GM12891 (cell line): ENCODE measurements around the gene RPL10.

ENCODE experiments used
- PAX5 ChIP-seq: IDR thresholded peaks from 2 replicates; pipeline ENCODE4 v1.6.1; 2011; ENCODE audit warnings: low read length, moderate library complexity, mild to moderate bottlenecking; ENCODE audit not compliant: insufficient read depth, severe bottlenecking
- POLR2A ChIP-seq: IDR thresholded peaks from 2 replicates; pipeline ENCODE4 v1.6.1; 2011; ENCODE audit warnings: low read depth, low read length, control low read depth
- POLR2AphosphoS5 ChIP-seq: IDR thresholded peaks from 2 replicates; pipeline ENCODE4 v1.6.1; 2011; ENCODE audit warnings: low read depth, low read length, control low read depth

DNA sequence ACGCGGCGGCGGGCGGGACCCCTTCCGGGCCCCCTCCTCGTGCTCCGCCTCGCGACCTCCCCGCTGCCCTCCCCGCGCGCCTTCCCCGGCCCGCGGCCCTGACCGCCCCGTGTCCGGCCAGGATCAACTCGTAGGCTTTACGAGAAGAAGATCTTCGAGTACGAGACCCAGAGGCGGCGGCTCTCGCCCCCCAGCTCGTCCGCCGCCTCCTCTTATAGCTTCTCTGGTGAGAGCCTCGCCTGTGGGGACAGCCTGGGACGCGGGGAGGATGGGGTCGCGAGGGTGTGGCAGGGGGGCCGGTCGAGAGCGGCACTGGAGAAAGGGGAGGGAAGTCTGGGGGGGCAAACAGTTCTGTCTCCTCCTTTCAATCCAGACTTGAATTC lies 18.6 kb upstream of the RPL10 start:
- TF ChIP-seq POLR2A (no peak), PAX5 (no peak), POLR2AphosphoS5 (no peak)
